Stimulated activated CD4-positive, alpha-beta T cell treated with anti-CD3 and anti-CD28 coated beads, Interleukin-4, amount 100 ng/mL, for 1 hour (primary cell): ENCODE measurements around the gene MPV17L2.
"Not testable (repeated sequence)": the region's sequence is repeated elsewhere in the genome, so short reads cannot be mapped to it uniquely, and the experiment has no call there.

Source experiments
- DNase-seq: peaks from one replicate; pipeline ENCODE4 v3.0.0-alpha.2; 2020

MPV17L2 gene

DNA sequence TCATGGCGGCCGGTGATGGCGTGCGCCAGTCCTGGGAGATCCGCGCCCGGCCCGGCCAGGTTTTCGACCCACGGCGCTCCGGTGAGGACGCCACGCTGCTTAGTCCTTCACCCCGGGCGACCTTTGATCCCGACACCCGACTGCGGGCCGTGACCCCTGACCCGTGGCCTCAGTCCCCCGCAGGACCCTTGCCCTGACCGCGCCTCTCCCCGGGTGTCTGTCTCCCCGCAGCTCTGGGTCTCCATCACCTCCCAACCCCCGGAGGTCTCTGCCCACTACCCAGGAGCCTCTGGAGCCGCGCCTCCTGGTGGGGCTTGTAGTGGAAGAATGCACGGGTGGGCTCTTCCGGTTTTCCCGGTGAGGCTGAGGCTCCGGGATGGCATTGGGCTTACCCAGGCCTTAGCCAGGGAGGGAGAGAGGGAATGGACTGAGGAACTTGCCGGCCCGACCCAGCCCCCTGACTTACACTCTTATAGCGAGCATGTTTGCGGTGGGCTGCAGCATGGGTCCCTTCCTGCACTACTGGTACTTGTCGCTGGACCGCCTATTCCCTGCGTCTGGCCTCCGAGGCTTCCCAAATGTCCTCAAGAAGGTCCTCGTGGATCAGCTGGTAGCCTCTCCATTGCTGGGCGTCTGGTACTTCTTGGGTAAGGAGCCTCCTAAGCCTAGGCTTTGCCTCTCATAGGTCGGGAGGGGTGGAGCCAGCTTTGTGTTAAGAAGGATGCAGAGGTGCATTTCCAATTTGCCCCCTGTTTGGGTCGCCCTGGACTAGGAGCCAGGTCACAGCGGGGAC lies 566 bp downstream of the MPV17L2 start:
- DNase-seq = no peak

DNA sequence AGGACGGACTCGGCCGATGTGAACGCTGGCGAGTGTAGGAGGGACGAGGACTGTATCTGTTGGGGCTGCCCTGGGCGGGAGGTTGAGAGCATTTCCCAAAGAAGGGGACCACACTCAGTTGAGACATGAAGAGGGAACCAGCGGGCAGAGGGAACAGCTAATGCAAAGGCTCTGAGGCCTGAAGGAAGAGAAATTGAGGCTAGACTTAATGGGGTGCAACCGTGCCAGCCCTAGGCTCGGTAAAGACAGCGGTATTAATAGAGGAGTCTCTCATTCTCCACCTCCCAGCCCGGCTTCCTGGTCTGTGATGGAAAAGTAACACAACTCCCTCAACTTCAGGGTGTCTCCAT lies 1.1 kb downstream of the MPV17L2 start:
- DNase-seq = no peak

- DNase-seq = peak; percentile 43
Observed at GRCh38 chr19:18194554-18195238, 1.7 kb downstream of the MPV17L2 start.

DNA sequence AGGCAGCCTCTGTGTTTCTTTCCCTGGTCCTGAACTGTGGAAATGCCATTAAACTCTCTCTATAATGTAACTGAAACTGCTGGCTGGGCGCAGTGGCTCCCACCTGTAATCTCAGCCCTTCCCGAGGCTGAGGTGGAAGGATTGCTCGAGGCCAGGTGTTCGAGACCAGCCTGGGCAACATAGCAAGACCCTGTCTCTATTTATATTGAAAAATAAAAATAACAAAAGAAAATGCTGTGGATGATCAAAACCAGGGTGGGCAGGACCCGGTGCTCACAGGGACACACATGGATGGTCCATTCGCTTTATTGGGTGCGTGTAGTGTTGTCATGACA lies 3.5 kb downstream of the MPV17L2 start:
- DNase-seq = no peak

DNA sequence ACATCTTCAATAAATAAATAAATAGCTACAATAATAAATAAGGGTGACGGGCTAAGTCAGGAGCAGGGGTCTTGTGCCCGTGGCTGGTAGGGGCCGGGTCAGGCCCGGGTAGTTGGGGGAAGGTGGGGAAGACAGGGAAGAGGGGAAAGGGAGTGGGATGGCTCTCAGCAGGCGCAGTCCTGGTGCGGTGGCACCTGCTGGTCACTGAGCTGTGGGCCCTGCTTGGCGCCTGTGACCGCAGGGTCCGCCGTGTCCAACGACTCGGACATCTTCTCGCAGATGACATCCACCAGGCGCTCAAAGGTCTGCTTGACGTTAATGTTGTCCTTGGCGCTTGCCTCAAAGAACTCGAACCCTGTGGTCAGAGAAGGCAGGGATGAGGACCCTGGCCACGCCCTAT lies 4.3 kb downstream of the MPV17L2 start:
- no peak for DNase-seq

GRCh38 chr19:18197941-18198340 lies 4.9 kb downstream of the MPV17L2 start:
- DNase-seq = no peak

DNA sequence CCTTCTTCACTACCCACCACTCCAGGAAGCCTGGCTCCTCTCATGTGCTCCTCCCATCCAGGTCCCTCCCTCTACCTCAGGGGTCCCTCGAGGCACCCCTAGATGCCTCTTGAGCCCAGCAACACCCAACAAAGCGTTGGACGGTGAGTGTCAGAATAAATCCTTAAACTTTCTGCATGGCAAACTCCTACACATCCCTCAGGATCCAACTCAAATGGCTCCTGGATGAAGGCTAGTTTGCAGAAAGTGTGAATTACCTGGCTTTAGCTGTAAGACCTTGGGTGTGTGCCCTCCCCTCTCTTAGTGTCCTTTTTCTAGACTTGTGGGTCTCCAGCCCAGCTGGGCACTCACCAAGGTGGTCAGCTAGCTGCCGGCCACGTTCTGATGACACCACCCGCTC lies 5.4 kb downstream of the MPV17L2 start:
- DNase-seq = no peak

DNA sequence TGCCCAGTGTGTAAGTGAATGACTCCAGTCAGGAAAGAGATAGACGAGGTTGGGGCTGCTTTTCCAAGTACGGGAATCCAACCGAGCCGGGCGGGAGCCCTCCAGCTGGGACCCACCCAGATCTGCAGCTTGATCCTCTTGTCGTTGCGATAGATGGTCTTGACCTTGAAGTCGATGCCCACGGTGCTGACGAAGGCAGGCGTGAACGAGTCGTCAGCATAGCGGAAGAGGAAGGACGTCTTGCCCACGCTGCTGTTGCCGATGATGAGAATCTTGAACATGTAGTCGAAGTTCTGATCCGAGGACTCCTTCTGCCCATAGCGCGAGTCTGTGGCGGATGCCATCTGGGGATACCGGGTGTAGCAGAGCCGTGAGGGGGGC lies 9.4 kb downstream of the MPV17L2 start:
- DNase-seq = no peak

GRCh38 chr19:18202778-18203407 lies 9.9 kb downstream of the MPV17L2 start:
- DNase-seq = no peak

- peak; percentile 49 for DNase-seq
Observed at GRCh38 chr19:18203408-18203862, 10.4 kb downstream of the MPV17L2 start.

- DNase-seq = peak; percentile 99
Observed at GRCh38 chr19:18203863-18204393, 10.9 kb downstream of the MPV17L2 start, which contains the start of gene RAB3A. Gene RAB3A (minus strand): TSS chr19:18204042. CDS start chr19:18202740, 1,302 bp downstream.

DNA sequence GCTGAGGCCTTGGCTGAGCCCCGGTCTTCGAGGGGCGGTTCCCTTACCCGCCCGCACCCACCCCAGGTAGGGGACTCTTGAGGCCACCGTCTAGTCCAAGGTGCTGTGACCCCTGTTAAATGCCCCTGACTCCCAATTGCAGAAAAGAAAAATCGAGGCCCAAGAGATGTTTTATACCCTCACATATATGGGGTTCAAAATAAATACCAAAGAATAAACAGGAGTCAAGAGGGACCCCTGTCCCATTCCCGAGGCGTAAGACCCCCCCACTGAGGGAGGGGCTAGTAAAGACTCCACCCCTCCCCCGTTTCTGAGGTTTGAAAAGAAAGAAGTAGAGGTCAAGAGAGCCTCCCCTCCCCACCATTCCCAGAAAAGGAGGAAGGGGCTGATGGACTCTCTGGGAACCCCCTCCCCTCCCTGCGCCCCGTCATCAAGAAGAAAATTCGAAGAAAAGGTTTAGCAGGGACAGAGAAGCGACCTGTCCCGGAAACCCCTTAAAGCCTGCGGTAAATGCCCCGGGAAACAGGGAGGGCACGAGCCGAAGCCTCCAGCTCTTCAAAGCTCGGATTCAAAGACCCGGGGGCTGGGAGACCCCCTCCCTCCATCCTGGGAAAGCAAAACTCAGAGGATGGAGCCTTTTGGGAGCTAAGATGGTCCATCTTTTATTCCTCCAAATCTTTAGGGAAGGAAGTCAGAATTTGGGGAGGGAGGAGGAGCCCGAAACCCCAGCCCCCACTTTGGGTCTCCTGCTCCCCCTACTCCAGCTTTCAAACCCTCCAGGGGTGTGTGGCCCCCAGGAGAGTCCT lies 11.6 kb downstream of the MPV17L2 start:
- DNase-seq = peak; percentile 48

DNA sequence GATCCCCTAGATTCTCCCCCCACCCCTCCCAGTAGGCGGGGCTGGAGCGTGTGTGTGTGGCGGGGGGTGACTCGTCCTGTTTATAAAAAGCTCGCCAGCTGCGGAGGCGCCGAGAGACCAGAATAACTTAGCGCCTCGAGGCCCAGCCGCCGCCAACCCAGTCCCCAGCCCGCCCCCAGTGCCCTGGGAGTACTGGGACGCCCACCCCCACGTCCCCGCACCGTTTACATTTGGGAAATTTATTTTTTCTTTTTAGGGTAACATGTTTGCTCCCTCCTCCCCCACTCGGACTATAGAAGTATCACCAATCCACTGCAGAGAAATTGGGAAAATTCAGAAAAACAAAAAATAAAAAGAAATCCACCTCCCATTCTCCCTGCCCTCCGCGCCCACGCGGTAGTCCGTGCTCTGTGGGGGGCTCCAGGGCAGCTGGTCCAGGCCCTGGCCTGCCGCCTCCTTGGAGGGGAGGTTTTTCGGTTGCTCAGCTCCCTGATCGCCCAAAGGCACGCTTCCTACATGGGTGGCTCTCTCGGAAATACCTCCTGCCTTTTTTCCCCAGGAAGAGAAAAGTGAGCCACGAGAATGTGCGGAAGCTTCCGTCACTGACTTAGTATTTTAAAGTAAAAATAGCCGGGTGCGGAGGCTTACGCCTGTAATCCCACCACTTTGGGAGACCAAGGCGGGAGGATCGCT lies 12.3 kb downstream of the MPV17L2 start:
- peak; percentile 58 for DNase-seq

DNA sequence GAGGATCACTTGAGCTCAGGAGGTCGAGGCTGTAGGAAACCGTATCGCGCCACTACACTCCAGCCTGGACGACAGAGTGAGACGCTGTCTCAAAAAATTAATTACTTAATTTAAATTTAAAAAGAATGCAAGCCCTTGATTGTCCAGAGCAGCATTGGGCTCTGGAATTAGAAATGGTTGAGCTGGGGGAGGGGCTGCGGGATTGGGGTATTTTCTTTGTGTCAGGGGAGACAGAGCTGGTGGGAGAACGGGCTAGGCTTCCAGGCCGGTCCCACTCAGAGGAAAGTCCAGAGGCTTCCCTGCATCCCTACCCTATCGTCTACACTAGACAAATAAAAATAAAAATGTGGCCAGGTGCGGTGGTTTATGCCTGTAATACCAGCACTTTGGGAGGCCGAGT lies 13.0 kb downstream of the MPV17L2 start:
- no peak for DNase-seq

- peak; percentile 63 for DNase-seq
Observed at GRCh38 chr19:18208098-18208951, 15.3 kb downstream of the MPV17L2 start.

- DNase-seq = not testable (repeated sequence)
Observed at GRCh38 chr19:18209912-18210311, 16.9 kb downstream of the MPV17L2 start.

GRCh38 chr19:18211683-18212082 lies 18.7 kb downstream of the MPV17L2 start:
- no peak for DNase-seq

- DNase-seq = no peak
Observed at GRCh38 chr19:18214779-18215433, 21.9 kb downstream of the MPV17L2 start.

DNA sequence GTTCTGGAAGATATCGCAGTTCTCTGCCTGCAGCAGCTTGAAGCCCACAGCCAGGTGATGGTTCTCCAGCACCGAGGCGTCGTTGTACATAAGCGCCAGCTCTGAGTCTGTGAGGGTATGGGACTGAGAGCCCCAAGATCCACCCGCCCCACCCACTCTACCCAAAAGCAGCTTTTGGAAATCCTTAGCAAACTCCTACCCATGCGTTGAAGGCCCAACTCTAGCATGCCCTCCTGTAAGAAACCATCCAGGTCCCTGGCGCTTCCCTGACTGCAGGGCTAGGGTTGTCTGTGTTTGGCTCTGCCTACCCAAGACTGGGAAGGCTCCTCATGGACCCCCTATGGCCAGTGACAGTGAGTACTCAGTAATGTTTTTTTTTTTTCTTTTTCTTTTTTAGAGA lies 23.8 kb downstream of the MPV17L2 start:
- DNase-seq = no peak

DNA sequence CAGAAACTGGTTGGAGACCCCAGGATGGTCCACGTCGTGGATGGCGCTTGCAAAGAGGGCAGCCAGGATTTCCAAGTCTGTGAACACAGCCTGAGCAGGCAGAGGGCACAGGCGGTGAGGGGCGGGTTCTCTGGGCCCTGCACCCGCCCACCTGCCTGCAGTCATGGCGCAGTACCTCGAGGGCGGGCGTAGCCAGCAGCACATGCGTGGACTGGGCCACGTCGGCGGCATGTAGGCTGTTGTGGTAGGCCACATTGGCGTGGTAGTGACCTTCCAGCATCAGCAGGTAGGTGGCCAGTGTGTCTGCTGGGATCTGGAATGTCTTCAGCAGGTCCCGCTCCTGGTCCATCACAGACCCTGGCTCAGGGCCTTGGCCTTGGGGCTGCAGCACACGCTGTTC lies 25.1 kb downstream of the MPV17L2 start:
- DNase-seq = no peak

DNA sequence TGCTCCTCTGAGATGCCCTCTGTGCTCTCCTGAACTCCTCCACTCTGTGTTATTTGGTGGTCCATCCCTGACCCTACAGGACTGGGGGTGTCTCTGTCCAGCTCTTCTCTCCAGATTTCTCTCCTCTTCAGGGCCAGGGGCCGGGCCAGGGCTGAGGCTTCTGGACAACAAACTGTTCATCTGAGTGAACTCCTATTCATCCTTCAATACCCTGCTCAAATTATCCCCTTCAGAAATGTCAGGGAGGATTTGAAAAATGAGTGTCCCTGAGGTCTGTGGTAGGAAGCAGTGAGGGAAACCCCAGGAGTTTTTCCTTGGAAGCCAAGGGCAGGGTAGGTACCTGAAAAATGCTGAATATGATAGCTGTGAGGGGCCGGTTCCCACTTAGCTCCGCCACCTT lies 25.6 kb downstream of the MPV17L2 start:
- DNase-seq = no peak
